ENCODE data around the gene GIGYF2. TPM values are rescaled to one million over a fixed set of nuclear protein-coding genes. Genes with fewer than 3 reads are reported as not detected.

The GIGYF2 gene
- total RNA-seq, 1 donor from 2014 or later = 46.7 TPM

GRCh38 chr2:232882505-232883115 is 185.5 kb downstream of the GIGYF2 start:
- Histone ChIP-seq H3K36me3 (ENCODE audit: control insufficient read depth, insufficient read depth, low read length) (no peaks in the 10 kb centered on the region), H3K27me3 (ENCODE audit: control insufficient read depth, insufficient read depth, low read length) (no peaks in the 10 kb centered on the region), H3K4me3 (ENCODE audit: low read depth, low read length) (no peak overlapping the region)
- no peak for DNase-seq (ENCODE audit: low read depth)
- no peak for TF ChIP-seq CTCF (IDR thresholded peaks at IDR 0.05; ENCODE audit: insufficient read depth, low read length, poor library complexity, severe bottlenecking)

- DNase-seq (ENCODE audit: low read depth) = no peak
- H3K4me3 ChIP-seq (ENCODE audit: low read depth, low read length) = no peak overlapping the region
- no peaks in the 10 kb centered on the region for H3K27me3 ChIP-seq (ENCODE audit: control insufficient read depth, insufficient read depth, low read length)
- TF ChIP-seq CTCF (IDR thresholded peaks at IDR 0.05; ENCODE audit: insufficient read depth, low read length, poor library complexity, severe bottlenecking) = no peak
- H3K36me3 ChIP-seq (ENCODE audit: control insufficient read depth, insufficient read depth, low read length) = no peaks in the 10 kb centered on the region
These were observed 186.1 kb downstream of the GIGYF2 start for GRCh38 chr2:232883116-232883721.

GRCh38 chr2:232884001-232884421 is 186.9 kb downstream of the GIGYF2 start:
- TF ChIP-seq CTCF (IDR thresholded peaks at IDR 0.05; ENCODE audit: insufficient read depth, low read length, poor library complexity, severe bottlenecking) = no peak
- no peak for DNase-seq (ENCODE audit: low read depth)
- H3K4me3 ChIP-seq (ENCODE audit: low read depth, low read length) = no peak overlapping the region
- H3K27me3 ChIP-seq (ENCODE audit: control insufficient read depth, insufficient read depth, low read length) = no peaks in the 10 kb centered on the region
- H3K36me3 ChIP-seq (ENCODE audit: control insufficient read depth, insufficient read depth, low read length) = no peaks in the 10 kb centered on the region

- Histone ChIP-seq H3K36me3 (ENCODE audit: control insufficient read depth, insufficient read depth, low read length) (no peaks in the 10 kb centered on the region), H3K27me3 (ENCODE audit: control insufficient read depth, insufficient read depth, low read length) (no peaks in the 10 kb centered on the region), H3K4me3 (ENCODE audit: low read depth, low read length) (no peak overlapping the region)
- no peak for DNase-seq (ENCODE audit: low read depth)
- no peak for TF ChIP-seq CTCF (IDR thresholded peaks at IDR 0.05; ENCODE audit: insufficient read depth, low read length, poor library complexity, severe bottlenecking)
These were observed 187.6 kb downstream of the GIGYF2 start for GRCh38 chr2:232884549-232885263.

- Histone ChIP-seq H3K27me3 (ENCODE audit: control insufficient read depth, insufficient read depth, low read length) (no peaks in the 10 kb centered on the region), H3K4me3 (ENCODE audit: low read depth, low read length) (no peak overlapping the region), H3K36me3 (ENCODE audit: control insufficient read depth, insufficient read depth, low read length) (no peaks in the 10 kb centered on the region)
- DNase-seq (ENCODE audit: low read depth) = no peak
- TF ChIP-seq CTCF (IDR thresholded peaks at IDR 0.05; ENCODE audit: insufficient read depth, low read length, poor library complexity, severe bottlenecking) = no peak
These were observed 188.3 kb downstream of the GIGYF2 start for GRCh38 chr2:232885264-232885961.
